ENCODE data around the gene YIPF3.
A peak's percentile ranks its signal among the peaks of the same experiment; 100 is the strongest.

YIPF3 gene

GRCh38 chr6:43492673-43493072 is 24.1 kb downstream of the YIPF3 start:
- H3K27ac Mint-ChIP-seq: no peak overlapping the region
- no peak for DNase-seq
- no peak overlapping the region for H3K4me3 Mint-ChIP-seq
- H3K9me3 Mint-ChIP-seq: no peaks in the 10 kb centered on the region
- no peak for ATAC-seq
- no peaks in the 10 kb centered on the region for H3K27me3 Mint-ChIP-seq
- no peaks in the 10 kb centered on the region for H3K36me3 Mint-ChIP-seq (ENCODE audit: low read depth)
- peaks cover 20% of the 10 kb centered on the region for H3K4me1 Mint-ChIP-seq

GRCh38 chr6:43491750-43492661 is 24.7 kb downstream of the YIPF3 start:
- Mint-ChIP-seq H3K4me3 (no peak overlapping the region), H3K27ac (no peak overlapping the region), H3K9me3 (no peaks in the 10 kb centered on the region), H3K4me1 (peaks cover 20% of the 10 kb centered on the region), H3K36me3 (ENCODE audit: low read depth) (no peaks in the 10 kb centered on the region), H3K27me3 (no peaks in the 10 kb centered on the region)
- ATAC-seq (no peak), DNase-seq (no peak)

- no peaks in the 10 kb centered on the region for H3K9me3 Mint-ChIP-seq
- no peak overlapping the region for H3K4me3 Mint-ChIP-seq
- no peak for DNase-seq
These were observed 26.2 kb downstream of the YIPF3 start for GRCh38 chr6:43490523-43490939.

GRCh38 chr6:43489277-43490072 is 27.3 kb downstream of the YIPF3 start:
- H3K27me3 Mint-ChIP-seq: no peaks in the 10 kb centered on the region
- H3K27ac Mint-ChIP-seq: no peak overlapping the region
- ATAC-seq: no peak
- peaks cover 10% of the 10 kb centered on the region for H3K4me1 Mint-ChIP-seq
- H3K9me3 Mint-ChIP-seq: no peaks in the 10 kb centered on the region
- no peak overlapping the region for H3K4me3 Mint-ChIP-seq
- DNase-seq: no peak
- no peaks in the 10 kb centered on the region for H3K36me3 Mint-ChIP-seq (ENCODE audit: low read depth)

More at GRCh38 chr6:43490523-43490939, 26.2 kb downstream of the YIPF3 start:
- no peak overlapping the region for H3K27ac Mint-ChIP-seq
- ATAC-seq: no peak
- no peaks in the 10 kb centered on the region for H3K27me3 Mint-ChIP-seq
- H3K4me1 Mint-ChIP-seq: peaks cover 19% of the 10 kb centered on the region
- H3K36me3 Mint-ChIP-seq (ENCODE audit: low read depth): no peaks in the 10 kb centered on the region

- H3K4me1 Mint-ChIP-seq: peaks cover 5% of the 10 kb centered on the region
- no peak overlapping the region for H3K4me3 Mint-ChIP-seq
- H3K36me3 Mint-ChIP-seq (ENCODE audit: low read depth): no peaks in the 10 kb centered on the region
- ATAC-seq (no peak), DNase-seq (no peak)
- no peaks in the 10 kb centered on the region for H3K27me3 Mint-ChIP-seq
- H3K27ac Mint-ChIP-seq: no peak overlapping the region
- no peaks in the 10 kb centered on the region for H3K9me3 Mint-ChIP-seq
These were observed 28.0 kb downstream of the YIPF3 start for GRCh38 chr6:43488667-43489276.

GRCh38 chr6:43481591-43482236 is 35.0 kb downstream of the YIPF3 start:
- ATAC-seq (peak; percentile 27), DNase-seq (no peak)
- Mint-ChIP-seq H3K27me3 (no peaks in the 10 kb centered on the region), H3K4me3 (no peak overlapping the region), H3K36me3 (ENCODE audit: low read depth) (peaks cover 4% of the 10 kb centered on the region), H3K4me1 (peaks cover 45% of the 10 kb centered on the region), H3K27ac (no peak overlapping the region), H3K9me3 (no peaks in the 10 kb centered on the region)

GRCh38 chr6:43481075-43481474 is 35.7 kb downstream of the YIPF3 start:
- H3K36me3 Mint-ChIP-seq (ENCODE audit: low read depth): peaks cover 4% of the 10 kb centered on the region
- ATAC-seq (no peak), DNase-seq (no peak)
- no peaks in the 10 kb centered on the region for H3K9me3 Mint-ChIP-seq
- H3K27ac Mint-ChIP-seq: peak overlapping the region; percentile 11
- H3K4me1 Mint-ChIP-seq: peaks cover 48% of the 10 kb centered on the region
- H3K4me3 Mint-ChIP-seq: no peak overlapping the region
- no peaks in the 10 kb centered on the region for H3K27me3 Mint-ChIP-seq

- Mint-ChIP-seq H3K4me1 (peaks cover 46% of the 10 kb centered on the region), H3K27me3 (peaks cover 2% of the 10 kb centered on the region), H3K9me3 (no peaks in the 10 kb centered on the region), H3K36me3 (ENCODE audit: low read depth) (peaks cover 4% of the 10 kb centered on the region), H3K4me3 (peak overlapping the region; percentile 92), H3K27ac (peak overlapping the region; percentile 79)
- ATAC-seq (no peak), DNase-seq (no peak)
These were observed 38.7 kb downstream of the YIPF3 start for GRCh38 chr6:43478008-43478372.

GRCh38 chr6:43477235-43478007 is 39.3 kb downstream of the YIPF3 start, which contains the start of gene TJAP1:
Gene TJAP1, plus strand, starts transcription at chr6:43477570. Its CDS starts 21,432 bp downstream, at chr6:43499002.
- Mint-ChIP-seq H3K27ac (peak within 1 kb of the TSS; percentile 79), H3K36me3 (ENCODE audit: low read depth) (peaks cover 4% of the 10 kb centered on the region), H3K4me1 (peaks cover 46% of the 10 kb centered on the region), H3K9me3 (no peaks in the 10 kb centered on the region), H3K4me3 (peak within 1 kb of the TSS; percentile 92), H3K27me3 (peaks cover 2% of the 10 kb centered on the region)
- DNase-seq (peak; percentile 100), ATAC-seq (peak; percentile 99)

GRCh38 chr6:43476746-43477145 is 40.0 kb downstream of the YIPF3 start:
- peak overlapping the region; percentile 92 for H3K4me3 Mint-ChIP-seq
- H3K27ac Mint-ChIP-seq: peak overlapping the region; percentile 79
- peaks cover 2% of the 10 kb centered on the region for H3K27me3 Mint-ChIP-seq
- no peak for ATAC-seq
- peaks cover 40% of the 10 kb centered on the region for H3K4me1 Mint-ChIP-seq
- no peak for DNase-seq
- peaks cover 2% of the 10 kb centered on the region for H3K36me3 Mint-ChIP-seq (ENCODE audit: low read depth)
- no peaks in the 10 kb centered on the region for H3K9me3 Mint-ChIP-seq

GRCh38 chr6:43475516-43475915 is 41.2 kb downstream of the YIPF3 start:
- Mint-ChIP-seq H3K4me3 (no peak overlapping the region), H3K36me3 (ENCODE audit: low read depth) (no peaks in the 10 kb centered on the region), H3K4me1 (peaks cover 33% of the 10 kb centered on the region), H3K27ac (no peak overlapping the region), H3K9me3 (no peaks in the 10 kb centered on the region), H3K27me3 (peaks cover 2% of the 10 kb centered on the region)
- ATAC-seq: no peak
- no peak for DNase-seq

- Mint-ChIP-seq H3K27ac (no peak overlapping the region), H3K36me3 (ENCODE audit: low read depth) (no peaks in the 10 kb centered on the region), H3K4me3 (no peak overlapping the region), H3K9me3 (no peaks in the 10 kb centered on the region), H3K4me1 (peaks cover 9% of the 10 kb centered on the region), H3K27me3 (peaks cover 11% of the 10 kb centered on the region)
- DNase-seq: no peak
- no peak for ATAC-seq
These were observed 44.2 kb downstream of the YIPF3 start for GRCh38 chr6:43472515-43472914.

GRCh38 chr6:43471399-43471798 is 45.3 kb downstream of the YIPF3 start:
- Mint-ChIP-seq H3K36me3 (ENCODE audit: low read depth) (no peaks in the 10 kb centered on the region), H3K9me3 (no peaks in the 10 kb centered on the region), H3K4me3 (no peak overlapping the region), H3K27ac (no peak overlapping the region), H3K4me1 (peaks cover 2% of the 10 kb centered on the region), H3K27me3 (peaks cover 17% of the 10 kb centered on the region)
- DNase-seq (no peak), ATAC-seq (no peak)
